Endothelial cell of umbilical vein (primary cell): ENCODE measurements around the gene AMZ1. TPM values are rescaled to one million over a fixed set of nuclear protein-coding genes. Genes with fewer than 3 reads are reported as not detected.

Source experiments
- BruUV-seq: library from RNA; stranded (reverse); fragments of 400-500 nt; replicated peaks from 2 replicates; lab custom pipeline; 2021; lab: Mats Ljungman, UMichigan
- CTCF ChIA-PET: fragments of 300-600, 350-600 bp; sonication (Branson Sonifier 250); formaldehyde crosslinking; loops from one replicate; lab custom pipeline; 2021; ENCODE audit warnings: antibody characterized with exemption, inconsistent platforms; lab: Charles Lee
- POLR2A ChIA-PET: fragments of 300-600, 350-600 bp; sonication (Branson Sonifier 250); formaldehyde crosslinking; loops from one replicate; lab custom pipeline; 2021; ENCODE audit warnings: antibody characterized with exemption, inconsistent platforms; lab: Charles Lee
- DNase-seq: peaks from one replicate; pipeline ENCODE4 v3.0.0-alpha.2; 2011; ENCODE audit warnings: low read depth, low spot score
- FAIRE-seq: peaks from 2 replicates; lab custom pipeline; 2011; peaks lifted over from hg19 to GRCh38; lab: Jason Lieb, UNC
- H2AFZ ChIP-seq: 2 replicates; pipeline ENCODE4 v1.6.0; 2012; ENCODE audit warnings: low read depth, low read length, control low read depth, inconsistent platforms
- H3K27ac ChIP-seq: 2 replicates; pipeline ENCODE4 v1.5.1; 2011; ENCODE audit warnings: low read depth, mild to moderate bottlenecking, control low read depth, low read length, moderate library complexity; ENCODE audit not compliant: insufficient read depth
- H3K27me3 ChIP-seq, 2 experiments: 2 replicates each; pipeline versions ENCODE4 v1.6.0 to v1.6.1; 2011; ENCODE audit warnings: low read length in 2 of 2, mixed read lengths in 1 of 2; ENCODE audit not compliant: control insufficient read depth in 2 of 2, insufficient read depth in 2 of 2
- H3K36me3 ChIP-seq, 2 experiments: 2 replicates in 1 of 2; 3 replicates in 1 of 2; pipeline ENCODE4 v1.5.1; 2011; ENCODE audit warnings: low read length in 2 of 2, mild to moderate bottlenecking in 1 of 2, moderate library complexity in 1 of 2; ENCODE audit not compliant: control insufficient read depth in 2 of 2, insufficient read depth in 2 of 2; ENCODE audit errors: extremely low read depth in 1 of 2
- H3K4me1 ChIP-seq: 3 replicates; pipeline ENCODE4 v1.5.1; 2011; ENCODE audit warnings: mild to moderate bottlenecking, low read length; ENCODE audit not compliant: control insufficient read depth, insufficient read depth; ENCODE audit errors: extremely low read depth
- H3K4me2 ChIP-seq: 2 replicates; pipeline ENCODE4 v1.6.1; 2011; ENCODE audit warnings: low read length, control low read depth, mixed read lengths; ENCODE audit not compliant: insufficient read depth
- H3K4me3 ChIP-seq, 3 experiments: fragments of 200-600 bp in 1 of 3; sonication (generic), shearing (Covaris generic) in 1 of 3; replicated peaks in 1 of 3; 2 replicates each; pipeline ENCODE4 v1.5.1; 2011 to 2016; ENCODE audit warnings: control low read depth in 3 of 3, low read length in 3 of 3, mild to moderate bottlenecking in 2 of 3, inconsistent platforms in 1 of 3, low read depth in 1 of 3, moderate library complexity in 1 of 3; ENCODE audit not compliant: insufficient read depth in 1 of 3
- H3K79me2 ChIP-seq: 2 replicates; pipeline ENCODE4 v1.6.0; 2012; ENCODE audit warnings: low read length, inconsistent platforms; ENCODE audit not compliant: control insufficient read depth, insufficient read depth
- H3K9ac ChIP-seq: replicated peaks from 2 replicates; pipeline ENCODE3; 2011; ENCODE audit warnings: low read length, control low read depth; ENCODE audit not compliant: insufficient read depth; ENCODE audit errors: extremely low read depth
- H3K9me1 ChIP-seq: replicated peaks from 3 replicates; pipeline ENCODE4 v1.6.0; 2011; ENCODE audit warnings: mild to moderate bottlenecking, low read length; ENCODE audit not compliant: control insufficient read depth, insufficient read depth; ENCODE audit errors: extremely low read depth
- H3K9me3 ChIP-seq: replicated peaks from 2 replicates; pipeline ENCODE4 v1.5.1; 2012; ENCODE audit warnings: low read length, inconsistent platforms; ENCODE audit not compliant: control insufficient read depth, insufficient read depth
- H4K20me1 ChIP-seq: replicated peaks from 2 replicates; pipeline ENCODE3; 2011; ENCODE audit warnings: mild to moderate bottlenecking, low read length; ENCODE audit not compliant: control insufficient read depth, insufficient read depth; ENCODE audit errors: extremely low read depth
- CTCF ChIP-seq, 2 donors: IDR thresholded peaks; 1 replicate in 1 of 2; 2 replicates in 1 of 2; pipeline ENCODE4 v1.5.1; 2011; ENCODE audit warnings: low read length in 2 of 2, mild to moderate bottlenecking in 2 of 2, moderate library complexity in 2 of 2, control low read depth in 1 of 2, inconsistent platforms in 1 of 2, low read depth in 1 of 2; ENCODE audit not compliant: insufficient read depth in 1 of 2; ENCODE audit errors: extremely low read depth in 1 of 2
- EZH2 ChIP-seq: IDR thresholded peaks from 2 replicates; pipeline ENCODE4 v1.6.1; 2012; ENCODE audit warnings: borderline replicate concordance, low read depth, mild to moderate bottlenecking, moderate library complexity, low read length, inconsistent platforms; ENCODE audit not compliant: severe bottlenecking
- FOS ChIP-seq: IDR thresholded peaks from 2 replicates; pipeline ENCODE4 v1.6.1; 2011; ENCODE audit warnings: mild to moderate bottlenecking, low read length, moderate library complexity, borderline replicate concordance; ENCODE audit not compliant: insufficient read depth
- GATA2 ChIP-seq: IDR thresholded peaks from 2 replicates; pipeline ENCODE4 v1.7.0; 2011; ENCODE audit warnings: low read depth, mild to moderate bottlenecking, moderate library complexity, mixed read lengths, low read length; ENCODE audit not compliant: insufficient read length, insufficient read depth
- JUN ChIP-seq: IDR thresholded peaks from 2 replicates; pipeline ENCODE4 v1.6.1; 2011; ENCODE audit warnings: borderline replicate concordance, low read depth; ENCODE audit not compliant: insufficient read length, insufficient read depth
- MAX ChIP-seq: IDR thresholded peaks from 2 replicates; pipeline ENCODE4 v1.6.1; 2011; ENCODE audit not compliant: insufficient read depth, insufficient read length
- MYC ChIP-seq: IDR thresholded peaks from one replicate; pipeline ENCODE4 v1.6.1; 2011; ENCODE audit warnings: mild to moderate bottlenecking, low read depth, low read length
- POLR2A ChIP-seq: IDR thresholded peaks from 2 replicates; pipeline ENCODE4 v1.6.1; 2012; ENCODE audit warnings: low read depth, mild to moderate bottlenecking, control low read depth, low read length
- POLR2AphosphoS5 ChIP-seq: IDR thresholded peaks from 2 replicates; pipeline ENCODE4 v1.6.1; 2012; ENCODE audit warnings: low read depth, mild to moderate bottlenecking, control low read depth, low read length, moderate library complexity; ENCODE audit not compliant: insufficient read depth
- dilution Hi-C: fragments of 300-500 bp; cut with MboI; formaldehyde crosslinking; loops from one replicate; pipeline ENCODE4 v1.15.0; 2019; ENCODE audit warnings: low sequenced_read_pairs; ENCODE audit not compliant: extremely low pct_ligation_motif_present
- intact Hi-C: fragments of 100-400 bp; cut with micrococcal nuclease; formaldehyde crosslinking; loops from one replicate; pipeline ENCODE4 v1.10.0; 2022
- polyA plus RNA-seq, 4 experiments: library from polyadenylated mRNA; depleted of rRNA in 3 of 4; stranded (reverse) in 3 of 4; unstranded in 1 of 4; fragments of >200 nt; gene quantifications; 2 replicates each; pipeline versions ENCODE4 v1.2.1 to v1.2.3, GENCODE V29; 2011 to 2012; ENCODE audit warnings: missing spikeins in 1 of 4
- total RNA-seq: library from RNA; stranded (reverse); gene quantifications from 2 replicates; pipeline ENCODE4 v1.2.3, GENCODE V29; 2021

Gene AMZ1
- total and polyA plus RNA-seq, 2 donors (not counting 3 experiments of a cell fraction or from before 2014, with no cell fraction given), result not detected

GRCh38 chr7:2757904-2758672, 70.1 kb downstream of the AMZ1 start:
- TSS peak; percentile 18 for BruUV-seq
- ChIA-PET CTCF (interaction anchor here (0.6 to 3.0 kb wide), 19 partner anchors 9 to 681 kb away, joined by 3 to 17 read pairs (median 3); no protein-coding TSS in a partner anchor), POLR2A (interaction anchor here (0.6 to 1.3 kb wide), 3 partner anchors 23 to 62 kb away, joined by 4 read pairs; no protein-coding TSS in a partner anchor)
- Histone ChIP-seq H3K9me1 (no peaks in the 10 kb centered on the region), H2AFZ (no peak overlapping the region), H3K27me3 (no peaks in the 10 kb centered on the region), H3K79me2 (peaks cover 5% of the 10 kb centered on the region), H3K4me3 (peak overlapping the region in 1 of 3 experiments; percentile 20), H3K9ac (peak overlapping the region; percentile 71), H3K36me3 (no peaks in the 10 kb centered on the region), H3K4me2 (peak overlapping the region; percentile 60), H3K4me1 (peaks cover 27% of the 10 kb centered on the region), H4K20me1 (no peaks in the 10 kb centered on the region), H3K9me3 (no peaks in the 10 kb centered on the region), H3K27ac (peak overlapping the region; percentile 81)
- TF ChIP-seq MYC (no peak), EZH2 (no peak), MAX (no peak), GATA2 (peak; percentile 69), JUN (peak; percentile 97), CTCF (IDR thresholded peaks at IDR 0.05; ENCODE audit: extremely low read depth in 1 of 2, insufficient read depth in 1 of 2, low read depth in 1 of 2, low read length in 2 of 2) (no peak), POLR2A (no peak), FOS (peak; percentile 99), POLR2AphosphoS5 (peak; percentile 16)
- intact Hi-C loops (loop anchor here (2.0 to 5.0 kb wide), 2 partner anchors 23 to 104 kb away; no protein-coding TSS in a partner anchor), dilution Hi-C loops (no loop called here)
- FAIRE-seq (peak; percentile 84), DNase-seq (peak; percentile 93)
